Endodermal cell (in vitro differentiated cells): ENCODE data around the gene RNU4-1. TPM values are rescaled to one million over a fixed set of nuclear protein-coding genes. Genes with fewer than 3 reads are reported as not detected.

Source experiments
- DNase-seq: peaks from one replicate; pipeline ENCODE4 v3.0.0-alpha.2; 2017
- H3K27ac ChIP-seq: 2 replicates; pipeline ENCODE4 v1.5.1; 2013; ENCODE audit warnings: mild to moderate bottlenecking, low read depth, low read length, moderate library complexity
- H3K27me3 ChIP-seq: 2 replicates; pipeline ENCODE4 v1.6.1; 2013; ENCODE audit warnings: mild to moderate bottlenecking, low read length, moderate library complexity; ENCODE audit not compliant: insufficient read depth, control insufficient read depth, poor library complexity, severe bottlenecking
- H3K36me3 ChIP-seq: 2 replicates; pipeline ENCODE4 v1.7.0; 2013; ENCODE audit warnings: mild to moderate bottlenecking, low read length, moderate library complexity; ENCODE audit not compliant: control insufficient read depth, insufficient read depth
- H3K4me1 ChIP-seq: one replicate; pipeline ENCODE4 v1.7.0; 2013; ENCODE audit warnings: low read length; ENCODE audit not compliant: control insufficient read depth, insufficient read depth
- H3K4me3 ChIP-seq: 2 replicates; pipeline ENCODE4 v1.5.1; 2013; ENCODE audit warnings: mild to moderate bottlenecking, low read length, moderate library complexity
- H3K9ac ChIP-seq: 2 replicates; pipeline ENCODE4 v1.6.1; 2013; ENCODE audit warnings: mild to moderate bottlenecking, low read length, moderate library complexity; ENCODE audit not compliant: poor library complexity, severe bottlenecking; ENCODE audit errors: extremely low read depth
- H3K9me3 ChIP-seq: 2 replicates; pipeline ENCODE4 v1.6.1; 2013; ENCODE audit warnings: mild to moderate bottlenecking, low read length, moderate library complexity; ENCODE audit not compliant: control insufficient read depth
- H3K27ac Mint-ChIP-seq: 2 replicates; pipeline ENCODE4 v1.8.0; 2020; ENCODE audit warnings: mixed read lengths
- H3K27me3 Mint-ChIP-seq: 2 replicates; pipeline ENCODE4 v1.8.0; 2021; ENCODE audit warnings: mild to moderate bottlenecking, mixed read lengths; ENCODE audit not compliant: insufficient read depth
- H3K36me3 Mint-ChIP-seq: 2 replicates; pipeline ENCODE4 v1.8.0; 2020; ENCODE audit warnings: low read depth, mixed read lengths
- H3K4me1 Mint-ChIP-seq: 2 replicates; pipeline ENCODE4 v1.8.0; 2020; ENCODE audit warnings: mixed read lengths
- H3K4me3 Mint-ChIP-seq: 2 replicates; pipeline ENCODE4 v1.8.0; 2020; ENCODE audit warnings: mild to moderate bottlenecking, moderate library complexity, mixed read lengths
- H3K9me3 Mint-ChIP-seq: 2 replicates; pipeline ENCODE4 v1.8.0; 2020; ENCODE audit warnings: mild to moderate bottlenecking, mixed read lengths
- WGBS, 2 experiments: methylation state at CpG; one replicate each; pipeline versions ENCODE4 v1.1.5 to v1.1.7; 2013; ENCODE audit warnings: missing lambda C conversion rate in 2 of 2, mixed read lengths in 1 of 2; ENCODE audit not compliant: insufficient coverage in 1 of 2, insufficient read length in 1 of 2; 5-methylcytosine and 5-hydroxymethylcytosine counted together
- long read RNA-seq, 4 experiments: library from polyadenylated mRNA in 2 of 4; library from RNA in 1 of 4; library from capped mRNA in 1 of 4; stranded (forward) in 3 of 4; unstranded in 1 of 4; transcript quantifications; one replicate each; pipeline ENCODE4 v2.0.0, GENCODE V29; 2020 to 2021; ENCODE audit warnings: inconsistent platforms in 1 of 4
- polyA plus RNA-seq, 2 experiments: library from polyadenylated mRNA; stranded (reverse); fragments of 50-300 nt; gene quantifications; one replicate each; pipeline ENCODE4 v1.2.3, GENCODE V29; 2013
- total RNA-seq, 2 donors: library from RNA; stranded (reverse); fragmentation: NEBNext Ultra II Directional in 1 of 2; extraction: Animal tissue kit (Norgen Biotek cat#: 25700) in 1 of 2; gene quantifications; 2 replicates in 1 of 2; 3 replicates in 1 of 2; pipeline ENCODE4 v1.2.1, GENCODE V29; 2021
- TF ChIP-seq, protein P1 (sequence below): fragments of 200-600 bp; sonication (generic); conservative IDR thresholded peaks from 2 replicates; pipeline ENCODE4 v1.5.0; 2021; ENCODE audit warnings: antibody characterized with exemption, mild to moderate bottlenecking

RNU4-1 gene
- total RNA-seq, result 1,000 to 10,000 TPM; 4,032 to 4,837 TPM
- polyA plus RNA-seq (2013, experiment 1 of 2), result 3,234 TPM
- polyA plus RNA-seq (2013, experiment 2 of 2), result 5,800 TPM
- long read RNA-seq, experiment 1, result 0 reads
- long read RNA-seq, experiment 2, result 0 reads
- long read RNA-seq, experiment 3, result 0 reads
- long read RNA-seq, experiment 4, result 0 reads

DNA sequence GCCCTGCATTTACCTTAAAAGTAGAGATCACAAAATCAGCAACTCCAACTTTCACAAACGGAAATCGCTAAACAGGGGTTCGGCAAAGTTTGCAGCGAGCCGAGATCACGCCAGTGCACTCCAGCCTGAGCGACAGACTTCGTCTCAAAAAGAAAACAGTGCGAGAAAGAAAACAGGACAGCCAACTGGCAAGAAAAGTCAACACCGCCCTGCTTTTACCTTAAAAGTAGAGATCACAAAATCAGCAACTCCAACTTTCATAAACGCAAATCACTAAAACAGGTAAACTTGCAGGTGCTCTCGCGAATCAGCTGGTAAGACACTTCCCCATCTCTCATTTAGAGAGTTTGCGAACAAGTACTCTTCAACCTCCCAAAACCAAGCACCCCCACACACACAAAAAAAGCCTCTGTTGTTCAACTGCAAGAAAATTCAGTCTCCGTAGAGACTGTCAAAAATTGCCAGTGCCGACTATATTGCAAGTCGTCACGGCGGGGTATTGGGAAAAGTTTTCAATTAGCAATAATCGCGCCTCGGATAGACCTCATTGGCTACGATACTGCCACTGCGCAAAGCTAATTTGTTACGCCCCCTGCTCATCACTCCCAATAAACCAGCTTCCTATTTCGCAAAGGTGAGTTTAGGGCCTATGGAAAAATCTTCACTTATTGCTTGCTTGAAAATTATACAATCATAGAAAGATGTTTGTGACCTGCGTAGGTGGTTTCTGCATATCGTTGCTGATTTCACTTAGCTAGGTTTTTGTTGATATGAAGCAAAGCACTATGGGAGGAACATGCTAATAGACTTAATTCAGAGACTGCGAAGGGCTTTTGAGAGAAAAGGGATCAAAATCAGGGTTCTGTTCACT lies at the start of gene RNU4-1:
RNU4-1 (minus strand) TSS at position 577 of the 871 bp plus-strand sequence.
- no peaks in the 10 kb centered on the region for H3K36me3 Mint-ChIP-seq
- TF ChIP-seq, protein P1, sequence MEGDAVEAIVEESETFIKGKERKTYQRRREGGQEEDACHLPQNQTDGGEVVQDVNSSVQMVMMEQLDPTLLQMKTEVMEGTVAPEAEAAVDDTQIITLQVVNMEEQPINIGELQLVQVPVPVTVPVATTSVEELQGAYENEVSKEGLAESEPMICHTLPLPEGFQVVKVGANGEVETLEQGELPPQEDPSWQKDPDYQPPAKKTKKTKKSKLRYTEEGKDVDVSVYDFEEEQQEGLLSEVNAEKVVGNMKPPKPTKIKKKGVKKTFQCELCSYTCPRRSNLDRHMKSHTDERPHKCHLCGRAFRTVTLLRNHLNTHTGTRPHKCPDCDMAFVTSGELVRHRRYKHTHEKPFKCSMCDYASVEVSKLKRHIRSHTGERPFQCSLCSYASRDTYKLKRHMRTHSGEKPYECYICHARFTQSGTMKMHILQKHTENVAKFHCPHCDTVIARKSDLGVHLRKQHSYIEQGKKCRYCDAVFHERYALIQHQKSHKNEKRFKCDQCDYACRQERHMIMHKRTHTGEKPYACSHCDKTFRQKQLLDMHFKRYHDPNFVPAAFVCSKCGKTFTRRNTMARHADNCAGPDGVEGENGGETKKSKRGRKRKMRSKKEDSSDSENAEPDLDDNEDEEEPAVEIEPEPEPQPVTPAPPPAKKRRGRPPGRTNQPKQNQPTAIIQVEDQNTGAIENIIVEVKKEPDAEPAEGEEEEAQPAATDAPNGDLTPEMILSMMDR, result no peak
- peak; percentile 96 for DNase-seq
- H3K27ac Mint-ChIP-seq, result no peak within 1 kb of the TSS
- Histone ChIP-seq H3K9ac (peak within 1 kb of the TSS; percentile 93), H3K27me3 (no peaks in the 10 kb centered on the region), H3K4me3 (peak within 1 kb of the TSS; percentile 76), H3K27ac (peak within 1 kb of the TSS; percentile 100), H3K4me1 (peaks cover 2% of the 10 kb centered on the region), H3K36me3 (no peaks in the 10 kb centered on the region), H3K9me3 (no peaks in the 10 kb centered on the region)
- H3K9me3 Mint-ChIP-seq, result no peaks in the 10 kb centered on the region
- no peaks in the 10 kb centered on the region for H3K27me3 Mint-ChIP-seq
- no peaks in the 10 kb centered on the region for H3K4me1 Mint-ChIP-seq
- H3K4me3 Mint-ChIP-seq, result no peak within 1 kb of the TSS
- 0 to 1% methylated on average over 23 to 29 of the region's 29 CpGs for WGBS, 2 experiments

DNA sequence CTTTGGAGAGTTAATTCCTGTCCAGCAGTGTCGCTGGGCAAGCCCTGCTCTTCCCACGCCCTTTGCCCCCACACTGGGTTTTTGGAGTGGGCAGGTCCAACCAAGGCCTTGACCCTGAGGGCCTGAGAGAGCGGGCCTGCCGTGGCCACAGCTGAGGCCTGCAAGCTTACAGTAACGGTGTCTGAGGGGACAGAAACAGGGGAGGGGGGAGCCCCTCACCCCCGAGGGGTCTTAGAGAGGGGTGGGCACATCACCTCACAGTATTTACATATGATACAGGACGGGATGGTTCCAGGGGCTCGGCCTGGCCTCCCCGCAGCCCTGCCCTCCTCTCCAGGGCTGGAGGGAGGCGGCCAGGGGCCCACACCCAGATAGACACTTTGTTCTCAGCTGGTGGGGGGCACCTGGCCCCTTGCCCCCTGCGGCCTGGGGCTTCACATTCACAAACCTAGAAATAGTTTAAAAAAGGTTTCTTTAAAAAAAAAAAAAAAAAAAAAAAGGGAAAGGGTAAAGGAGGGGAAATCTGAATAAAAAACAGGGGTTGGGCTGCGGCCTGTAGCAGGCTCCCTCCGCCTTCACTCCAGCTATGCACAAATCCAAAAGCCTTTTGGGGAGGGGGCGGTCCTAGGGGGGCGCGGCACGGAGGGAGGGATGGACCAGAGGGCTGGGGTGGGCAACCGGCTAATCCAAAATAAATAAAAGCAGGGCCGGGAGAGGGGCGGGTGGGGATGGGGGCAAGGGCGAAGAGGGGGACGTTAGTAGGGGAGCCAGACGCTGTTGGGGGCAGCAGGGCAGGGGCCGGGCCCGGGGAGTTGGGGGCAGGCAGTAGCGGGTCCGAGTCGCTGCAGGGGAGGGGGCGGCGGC lies 49.4 kb upstream of the RNU4-1 start:
- peaks cover 32% of the 10 kb centered on the region for H3K36me3 ChIP-seq
- Mint-ChIP-seq H3K4me3 (no peak overlapping the region), H3K27ac (no peak overlapping the region), H3K36me3 (peaks cover 36% of the 10 kb centered on the region), H3K9me3 (peaks cover 15% of the 10 kb centered on the region), H3K27me3 (peaks cover 8% of the 10 kb centered on the region), H3K4me1 (no peaks in the 10 kb centered on the region)
- no peak overlapping the region for H3K9ac ChIP-seq
- TF ChIP-seq, protein P1, result no peak
- WGBS, 2 experiments, result 86 to 100% methylated on average over 2 to 28 of the region's 30 CpGs
- no peak for DNase-seq
- peak overlapping the region; percentile 75 for H3K27ac ChIP-seq
- no peaks in the 10 kb centered on the region for H3K4me1 ChIP-seq
- no peaks in the 10 kb centered on the region for H3K27me3 ChIP-seq
- H3K4me3 ChIP-seq, result no peak overlapping the region
- peaks cover 4% of the 10 kb centered on the region for H3K9me3 ChIP-seq

DNA sequence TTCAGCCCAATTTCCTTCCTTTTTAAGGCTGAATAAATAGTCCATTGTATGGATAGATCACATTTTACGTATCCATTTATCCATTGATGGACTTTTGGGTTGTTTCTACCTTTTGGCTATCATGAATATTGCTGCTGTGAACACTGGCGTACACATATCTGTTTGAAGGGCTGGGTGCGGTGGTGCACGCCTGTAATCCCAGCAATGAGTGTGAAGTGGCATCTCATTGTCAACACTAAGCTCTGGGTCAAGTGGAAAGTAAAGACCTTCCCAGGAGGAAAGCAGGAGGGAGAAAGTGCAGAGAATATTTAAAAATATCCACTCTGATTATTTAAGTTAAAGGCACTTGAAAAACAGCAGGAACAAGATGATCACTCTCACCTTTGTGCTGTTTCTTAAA lies 46.2 kb upstream of the RNU4-1 start:
- no peak overlapping the region for H3K4me3 Mint-ChIP-seq
- Histone ChIP-seq H3K9me3 (peaks cover 23% of the 10 kb centered on the region), H3K9ac (no peak overlapping the region), H3K27me3 (no peaks in the 10 kb centered on the region), H3K4me1 (no peaks in the 10 kb centered on the region), H3K27ac (no peak overlapping the region), H3K36me3 (peaks cover 10% of the 10 kb centered on the region), H3K4me3 (no peak overlapping the region)
- peaks cover 15% of the 10 kb centered on the region for H3K36me3 Mint-ChIP-seq
- WGBS, 2 experiments, result 97 to 98% methylated on average over 4 of the region's 4 CpGs
- no peaks in the 10 kb centered on the region for H3K4me1 Mint-ChIP-seq
- H3K27me3 Mint-ChIP-seq, result peaks cover 10% of the 10 kb centered on the region
- no peak for DNase-seq
- H3K27ac Mint-ChIP-seq, result no peak overlapping the region
- peaks cover 35% of the 10 kb centered on the region for H3K9me3 Mint-ChIP-seq
- TF ChIP-seq, protein P1, result no peak
